HepG2 (cell line): ENCODE data around the gene FBXO9. TPM values are rescaled to one million over a fixed set of nuclear protein-coding genes. Genes with fewer than 3 reads are reported as not detected.

ENCODE experiments used
- ATAC-seq: fragments of 200-7000 bp; cut with Tn5 transposase; 3 replicates; pipeline ENCODE4 v1.9.1; 2020; ENCODE audit warnings: mild to moderate bottlenecking, moderate library complexity
- BruUV-seq: library from RNA; stranded (reverse); fragments of 400-500 nt; replicated peaks from 2 replicates; lab custom pipeline; 2021; lab: Mats Ljungman, UMichigan
- CTCF ChIA-PET: fragments of 300-600 bp; formaldehyde crosslinking; extraction: SDS; loops from one replicate; lab custom pipeline; 2021; ENCODE audit warnings: low total read pairs, inconsistent platforms, low intra/inter-chr PET ratio; lab: Yijun Ruan, JAX
- POLR2A ChIA-PET: fragments of 350-600 bp; sonication (Branson Sonifier 250); formaldehyde crosslinking; loops from one replicate; lab custom pipeline; 2020; ENCODE audit warnings: antibody characterized with exemption, inconsistent platforms; lab: Yijun Ruan, JAX
- DNase-seq: peaks from one replicate; pipeline ENCODE4 v3.0.0-alpha.2; 2015; ENCODE audit warnings: low spot score
- FAIRE-seq: peaks from 3 replicates; lab custom pipeline; 2011; peaks lifted over from hg19 to GRCh38; lab: Jason Lieb, UNC
- H2AFZ ChIP-seq: one replicate; pipeline ENCODE4 v1.6.1; 2011; ENCODE audit warnings: low read length, inconsistent platforms
- H3K27ac ChIP-seq: fragments of 300-600 bp; 3 replicates; pipeline ENCODE4 v1.8.0; 2011; ENCODE audit warnings: mixed run types, mild to moderate bottlenecking, mixed read lengths, low read length, inconsistent platforms; ENCODE audit not compliant: insufficient read depth; ENCODE audit errors: extremely low read length
- H3K27me3 ChIP-seq, 2 experiments: fragments of 200-600 bp in 1 of 2; 2 replicates in 1 of 2; 3 replicates in 1 of 2; pipeline versions ENCODE4 v1.6.0 to v1.8.0; 2011; ENCODE audit warnings: low read length in 2 of 2, mild to moderate bottlenecking in 2 of 2, moderate library complexity in 2 of 2, inconsistent platforms in 1 of 2; ENCODE audit not compliant: insufficient read depth in 2 of 2, control insufficient read depth in 1 of 2
- H3K36me3 ChIP-seq, 2 experiments: fragments of 200-600 bp in 1 of 2; replicated peaks in 1 of 2; 2 replicates in 1 of 2; 3 replicates in 1 of 2; pipeline versions ENCODE4 v1.5.1 to v1.8.0; 2011; ENCODE audit warnings: low read length in 2 of 2, inconsistent platforms in 1 of 2; ENCODE audit not compliant: insufficient read depth in 2 of 2, control insufficient read depth in 1 of 2
- H3K4me1 ChIP-seq: 2 replicates; pipeline ENCODE4 v1.5.1; 2012; ENCODE audit warnings: low read length, inconsistent platforms; ENCODE audit not compliant: insufficient read depth
- H3K4me2 ChIP-seq: 2 replicates; pipeline ENCODE4 v1.6.0; 2011; ENCODE audit warnings: low read depth, low read length, inconsistent platforms
- H3K4me3 ChIP-seq, 3 experiments: fragments of 200-600 bp in 1 of 3; sonication (generic), shearing (Covaris generic) in 1 of 3; replicated peaks in 1 of 3; 2 replicates each; pipeline ENCODE4 v1.5.1; 2011 to 2016; ENCODE audit warnings: low read length in 3 of 3, inconsistent platforms in 2 of 3, low read depth in 2 of 3, mild to moderate bottlenecking in 2 of 3, control low read depth in 1 of 3, mixed read lengths in 1 of 3; ENCODE audit not compliant: insufficient read depth in 1 of 3
- H3K79me2 ChIP-seq: one replicate; pipeline ENCODE4 v1.6.1; 2011; ENCODE audit warnings: low read length, inconsistent platforms; ENCODE audit not compliant: insufficient read depth
- H3K9ac ChIP-seq: 2 replicates; pipeline ENCODE4 v1.6.0; 2011; ENCODE audit warnings: mild to moderate bottlenecking, low read depth, low read length, inconsistent platforms; ENCODE audit not compliant: insufficient read depth
- H3K9me3 ChIP-seq: 2 replicates; pipeline ENCODE4 v1.5.1; 2012; ENCODE audit warnings: mild to moderate bottlenecking, low read length
- H4K20me1 ChIP-seq: 2 replicates; pipeline ENCODE4 v1.6.0; 2011; ENCODE audit warnings: inconsistent platforms, mild to moderate bottlenecking, low read length, moderate library complexity; ENCODE audit not compliant: insufficient read depth
- HOXA9 ChIP-seq: sonication (generic); formaldehyde crosslinking; IDR thresholded peaks from 2 replicates; pipeline ENCODE4 v1.8.1; 2022; ENCODE audit warnings: missing genetic modification reagents, mild to moderate bottlenecking, moderate library complexity, borderline replicate concordance
- IRF2 ChIP-seq: IDR thresholded peaks from 2 replicates; pipeline ENCODE4 v1.6.1; 2018; ENCODE audit warnings: missing genetic modification reagents, missing compliant biosample characterization
- NR2C2 ChIP-seq: sonication (generic); formaldehyde crosslinking; IDR thresholded peaks from 2 replicates; pipeline ENCODE4 v1.4.0; 2020; ENCODE audit warnings: missing genetic modification reagents, mild to moderate bottlenecking, moderate library complexity, borderline replicate concordance
- TCF7L2 ChIP-seq: IDR thresholded peaks from 2 replicates; pipeline ENCODE4 v1.6.1; 2011; ENCODE audit warnings: mild to moderate bottlenecking, low read depth, low read length, moderate library complexity
- ZBTB37 ChIP-seq: sonication (generic); formaldehyde crosslinking; IDR thresholded peaks from 2 replicates; pipeline ENCODE4 v1.4.0; 2020; ENCODE audit warnings: mild to moderate bottlenecking, missing genetic modification reagents
- ZNF24 ChIP-seq: fragments of 450-650 bp; IDR thresholded peaks from 2 replicates; pipeline ENCODE4 v1.6.1; 2017; ENCODE audit warnings: antibody characterized with exemption, mild to moderate bottlenecking
- ZNF512 ChIP-seq: sonication (generic); formaldehyde crosslinking; IDR thresholded peaks from 2 replicates; pipeline ENCODE4 v1.4.0; 2020; ENCODE audit warnings: mild to moderate bottlenecking, missing genetic modification reagents
- ZSCAN30 ChIP-seq: sonication (generic); formaldehyde crosslinking; IDR thresholded peaks from 2 replicates; pipeline ENCODE4 v1.5.0; 2020; ENCODE audit warnings: mild to moderate bottlenecking, missing genetic modification reagents
- WGBS: methylation state at CpG from one replicate; pipeline ENCODE4 v1.1.6; 2017; ENCODE audit warnings: low lambda C conversion rate; 5-methylcytosine and 5-hydroxymethylcytosine counted together
- in situ Hi-C: cut with HindIII; loops from 2 replicates; pipeline ENCODE4 v1.10.0; 2017; ENCODE audit warnings: low pct_unique_long_range_greater_than_20kb; ENCODE audit not compliant: extremely low pct_ligation_motif_present
- intact Hi-C: fragments of 100-400 bp; cut with micrococcal nuclease; formaldehyde crosslinking; loops from one replicate; pipeline ENCODE4 v1.10.0; 2022; ENCODE audit not compliant: unreplicated experiment
- polyA plus RNA-seq, 8 experiments: library from polyadenylated mRNA; depleted of rRNA in 3 of 8; stranded (reverse) in 7 of 8; unstranded in 1 of 8; fragments of >200 nt; fragmentation: Illumina TruSeq in 4 of 8; extraction: Trizol in 4 of 8; gene quantifications; 2 replicates each; pipeline versions ENCODE4 v1.2.1 to v1.2.3, GENCODE V29; 2011 to 2016; ENCODE audit warnings: low read depth in 4 of 8, missing spikeins in 1 of 8, mixed read lengths in 1 of 8; ENCODE audit not compliant: insufficient read depth in 1 of 8
- total RNA-seq, 5 experiments: library from RNA; depleted of rRNA; stranded (reverse); fragments of >200 nt; fragmentation: Illumina TruSeq; extraction: Trizol; gene quantifications; 2 replicates each; pipeline ENCODE4 v1.2.3, GENCODE V29; 2016; ENCODE audit warnings: low read depth in 1 of 5

The FBXO9 gene
- total and polyA plus RNA-seq, 2 of the 13 experiments (the other 11 are each of a cell fraction or from before 2014, with no cell fraction given): 64.3 to 98.4 TPM

GRCh38 chr6:53095716-53096115 lies 30.5 kb downstream of the FBXO9 start:
- intact Hi-C loops (no loop called here), in situ Hi-C loops (no loop called here)
- Histone ChIP-seq H4K20me1 (no peaks in the 10 kb centered on the region), H3K4me1 (no peaks in the 10 kb centered on the region), H3K4me3 (no peak overlapping the region), H2AFZ (no peak overlapping the region), H3K27me3 (no peaks in the 10 kb centered on the region), H3K36me3 (peaks cover 31 to 84% of the 10 kb centered on the region in 2 experiments), H3K4me2 (no peak overlapping the region), H3K9me3 (no peaks in the 10 kb centered on the region), H3K27ac (no peak overlapping the region), H3K79me2 (no peaks in the 10 kb centered on the region), H3K9ac (no peak overlapping the region)
- BruUV-seq: no TSS peak
- no peak for DNase-seq
- TF ChIP-seq NR2C2 (CRISPR knock-in tag) (no peak), TCF7L2 (no peak), ZNF512 (CRISPR knock-in tag) (no peak), ZSCAN30 (no peak), ZNF24 (no peak), ZBTB37 (CRISPR knock-in tag) (no peak), IRF2 (CRISPR knock-in tag) (no peak), HOXA9 (no peak)
- FAIRE-seq: no peak
- CTCF ChIA-PET: no interaction called here
- 80% methylated on average over 1 of the region's 1 CpG for WGBS
- no peak for ATAC-seq
- POLR2A ChIA-PET: no interaction called here
